SK-N-SH treated with all-trans-retinoic acid at 6 μM for 48 hours (cell line): ENCODE results near the gene YJEFN3.

Experiments
- ATAC-seq: fragments of 200-7000 bp; cut with Tn5 transposase; 3 replicates; pipeline ENCODE4 v1.9.1; 2020; ENCODE audit warnings: mild to moderate bottlenecking, moderate library complexity
- ARNTL ChIP-seq: fragments of 450-650 bp; formaldehyde crosslinking; IDR thresholded peaks from 2 replicates; pipeline ENCODE4 v1.5.0; 2020; ENCODE audit warnings: low read depth, mild to moderate bottlenecking, moderate library complexity, borderline replicate concordance
- BACH2 ChIP-seq: fragments of 250-450 bp; sonication (Bioruptor Pico); IDR thresholded peaks from 2 replicates; pipeline ENCODE4 v1.9.0; 2021; ENCODE audit warnings: mild to moderate bottlenecking, borderline replicate concordance
- CSDC2 ChIP-seq: fragments of 250-450 bp; sonication (Bioruptor Pico); IDR thresholded peaks from 2 replicates; pipeline ENCODE4 v1.5.0; 2020; ENCODE audit warnings: mild to moderate bottlenecking, moderate library complexity
- ESRRG ChIP-seq: fragments of 250-450 bp; sonication (Bioruptor Pico); IDR thresholded peaks from 2 replicates; pipeline ENCODE4 v1.6.1; 2021; ENCODE audit warnings: mild to moderate bottlenecking
- GLIS3 ChIP-seq: fragments of 250-450 bp; sonication (Bioruptor Pico); IDR thresholded peaks from 2 replicates; pipeline ENCODE4 v1.5.0; 2020; ENCODE audit warnings: mild to moderate bottlenecking, moderate library complexity
- ISL1 ChIP-seq: fragments of 250-450 bp; sonication (Bioruptor Pico); IDR thresholded peaks from 2 replicates; pipeline ENCODE4 v2.1.2; 2022; ENCODE audit warnings: mild to moderate bottlenecking, moderate library complexity
- PPARA ChIP-seq: fragments of 250-450 bp; sonication (Bioruptor Pico); IDR thresholded peaks from 2 replicates; pipeline ENCODE4 v1.5.0; 2020; ENCODE audit warnings: mild to moderate bottlenecking, borderline replicate concordance
- RARB ChIP-seq: fragments of 250-450 bp; sonication (Bioruptor Pico); IDR thresholded peaks from 2 replicates; pipeline ENCODE4 v1.8.0; 2021; ENCODE audit warnings: mild to moderate bottlenecking, moderate library complexity
- SNAI2 ChIP-seq: fragments of 250-450 bp; sonication (Bioruptor Pico); IDR thresholded peaks from 2 replicates; pipeline ENCODE4 v1.5.0; 2020; ENCODE audit warnings: mild to moderate bottlenecking, moderate library complexity
- TCF4 ChIP-seq: fragments of 250-450 bp; sonication (Bioruptor Pico); IDR thresholded peaks from 2 replicates; pipeline ENCODE4 v1.8.0; 2021; ENCODE audit warnings: mild to moderate bottlenecking, moderate library complexity, borderline replicate concordance
- TOX ChIP-seq: fragments of 250-450 bp; sonication (Bioruptor Pico); IDR thresholded peaks from 2 replicates; pipeline ENCODE4 v1.8.0; 2021; ENCODE audit warnings: mild to moderate bottlenecking, moderate library complexity, borderline replicate concordance
- ZC3H10 ChIP-seq: fragments of 250-450 bp; sonication (Bioruptor Pico); IDR thresholded peaks from 2 replicates; pipeline ENCODE4 v1.5.1; 2021; ENCODE audit warnings: mild to moderate bottlenecking, moderate library complexity
- ZFP3 ChIP-seq: fragments of 250-450 bp; sonication (Bioruptor Pico); IDR thresholded peaks from 2 replicates; pipeline ENCODE4 v1.5.0; 2020; ENCODE audit warnings: mild to moderate bottlenecking, moderate library complexity
- ZFP30 ChIP-seq: fragments of 450-650 bp; formaldehyde crosslinking; IDR thresholded peaks from 2 replicates; pipeline ENCODE4 v1.5.0; 2022; ENCODE audit warnings: mild to moderate bottlenecking, moderate library complexity
- ZNF70 ChIP-seq: fragments of 450-650 bp; formaldehyde crosslinking; IDR thresholded peaks from 2 replicates; pipeline ENCODE4 v1.5.0; 2020; ENCODE audit warnings: mild to moderate bottlenecking, moderate library complexity
- TF ChIP-seq, protein P1 (sequence below): fragments of 250-450 bp; sonication (Bioruptor Pico); IDR thresholded peaks from 2 replicates; pipeline ENCODE4 v1.5.0; 2020; ENCODE audit warnings: mild to moderate bottlenecking, moderate library complexity
- TF ChIP-seq, protein P2 (sequence below): fragments of 250-450 bp; sonication (Bioruptor Pico); IDR thresholded peaks from 2 replicates; pipeline ENCODE4 v1.8.0; 2021; ENCODE audit warnings: low read depth, mild to moderate bottlenecking, moderate library complexity, borderline replicate concordance
- TF ChIP-seq, protein P3 (sequence below): fragments of 250-450 bp; sonication (Bioruptor Pico); IDR thresholded peaks from 2 replicates; pipeline ENCODE4 v1.8.0; 2020; ENCODE audit warnings: mild to moderate bottlenecking, moderate library complexity, borderline replicate concordance
- TF ChIP-seq, protein P4 (sequence below): fragments of 250-450 bp; sonication (Bioruptor Pico); IDR thresholded peaks from 2 replicates; pipeline ENCODE4 v1.5.1; 2021; ENCODE audit warnings: mild to moderate bottlenecking, moderate library complexity

YJEFN3 gene

DNA sequence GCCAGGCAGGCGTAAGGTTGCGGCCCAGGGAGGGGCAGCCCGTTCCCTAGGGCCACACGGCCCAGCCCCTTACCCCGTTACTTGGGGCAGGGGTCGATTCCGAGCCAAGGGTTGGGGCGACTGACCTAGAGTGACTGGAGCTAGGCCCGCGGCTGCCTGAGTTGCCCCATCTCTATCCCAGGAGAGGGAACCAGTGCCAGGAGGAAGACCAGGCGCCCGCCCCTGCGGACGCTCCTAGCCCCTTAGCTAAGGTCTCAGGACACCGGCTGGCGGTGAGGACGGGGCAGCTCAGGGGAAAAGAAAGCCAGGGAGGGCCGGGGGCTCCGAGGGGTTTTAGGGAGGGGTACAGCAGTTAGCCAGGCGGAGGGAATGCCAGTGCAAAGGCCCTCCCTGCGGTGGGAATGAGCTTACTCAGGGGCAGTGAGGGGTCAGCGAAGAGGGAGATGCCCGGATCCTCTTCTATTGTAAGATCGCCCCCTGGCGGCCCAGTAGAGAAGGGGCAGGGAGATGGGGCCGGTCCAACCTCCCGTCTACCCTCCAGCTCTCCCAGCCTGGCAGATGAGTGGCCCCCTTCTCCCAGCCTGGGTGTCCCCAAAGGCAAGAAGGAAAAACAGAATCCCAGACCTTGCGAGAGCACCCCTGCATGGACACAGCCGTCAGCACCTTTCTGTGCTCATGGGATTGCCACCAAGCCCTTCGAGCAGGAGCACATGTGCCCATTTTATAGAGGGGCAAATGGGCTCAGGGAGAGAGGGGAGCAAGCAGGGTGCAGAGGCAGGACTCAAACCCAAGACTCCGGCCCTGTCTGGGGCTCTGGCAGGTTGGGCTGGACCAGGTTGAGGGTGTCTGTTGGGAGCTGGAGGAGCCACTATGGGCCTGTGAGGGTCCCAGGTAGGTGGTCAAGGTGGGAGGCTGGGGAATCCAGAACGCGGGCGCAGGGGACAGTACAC lies 25.6 kb downstream of the YJEFN3 start (continued):
- TF ChIP-seq, protein P1, sequence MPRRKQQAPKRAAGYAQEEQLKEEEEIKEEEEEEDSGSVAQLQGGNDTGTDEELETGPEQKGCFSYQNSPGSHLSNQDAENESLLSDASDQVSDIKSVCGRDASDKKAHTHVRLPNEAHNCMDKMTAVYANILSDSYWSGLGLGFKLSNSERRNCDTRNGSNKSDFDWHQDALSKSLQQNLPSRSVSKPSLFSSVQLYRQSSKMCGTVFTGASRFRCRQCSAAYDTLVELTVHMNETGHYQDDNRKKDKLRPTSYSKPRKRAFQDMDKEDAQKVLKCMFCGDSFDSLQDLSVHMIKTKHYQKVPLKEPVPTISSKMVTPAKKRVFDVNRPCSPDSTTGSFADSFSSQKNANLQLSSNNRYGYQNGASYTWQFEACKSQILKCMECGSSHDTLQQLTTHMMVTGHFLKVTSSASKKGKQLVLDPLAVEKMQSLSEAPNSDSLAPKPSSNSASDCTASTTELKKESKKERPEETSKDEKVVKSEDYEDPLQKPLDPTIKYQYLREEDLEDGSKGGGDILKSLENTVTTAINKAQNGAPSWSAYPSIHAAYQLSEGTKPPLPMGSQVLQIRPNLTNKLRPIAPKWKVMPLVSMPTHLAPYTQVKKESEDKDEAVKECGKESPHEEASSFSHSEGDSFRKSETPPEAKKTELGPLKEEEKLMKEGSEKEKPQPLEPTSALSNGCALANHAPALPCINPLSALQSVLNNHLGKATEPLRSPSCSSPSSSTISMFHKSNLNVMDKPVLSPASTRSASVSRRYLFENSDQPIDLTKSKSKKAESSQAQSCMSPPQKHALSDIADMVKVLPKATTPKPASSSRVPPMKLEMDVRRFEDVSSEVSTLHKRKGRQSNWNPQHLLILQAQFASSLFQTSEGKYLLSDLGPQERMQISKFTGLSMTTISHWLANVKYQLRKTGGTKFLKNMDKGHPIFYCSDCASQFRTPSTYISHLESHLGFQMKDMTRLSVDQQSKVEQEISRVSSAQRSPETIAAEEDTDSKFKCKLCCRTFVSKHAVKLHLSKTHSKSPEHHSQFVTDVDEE (CRISPR knock-in tag) = no peak
- no peak for TF ChIP-seq ISL1 (CRISPR knock-in tag)

DNA sequence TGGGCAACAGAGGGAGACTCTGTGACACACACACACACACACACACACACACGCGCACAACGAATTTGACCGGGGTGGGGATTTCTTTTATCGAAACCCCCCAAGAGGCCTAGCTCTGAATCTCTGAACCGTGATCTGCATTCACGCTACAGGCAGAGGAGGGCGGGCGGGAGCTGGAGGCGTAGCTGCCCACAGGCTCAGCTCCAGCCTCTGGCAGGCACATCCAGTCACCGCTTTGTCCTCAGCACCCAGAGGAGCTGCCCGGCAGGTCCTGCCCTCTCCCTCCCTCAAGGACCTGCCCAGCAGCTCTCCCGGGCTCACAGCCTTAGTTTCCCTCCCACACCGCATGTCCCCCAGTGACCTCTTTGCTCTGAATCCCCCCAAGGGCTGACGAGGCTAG lies 29.3 kb downstream of the YJEFN3 start:
- no peak for ATAC-seq
- TF ChIP-seq ESRRG (CRISPR knock-in tag) (no peak), SNAI2 (no peak), ZNF70 (CRISPR knock-in tag) (no peak), CSDC2 (CRISPR knock-in tag) (no peak), RARB (no peak), GLIS3 (no peak), TOX (CRISPR knock-in tag) (no peak), PPARA (no peak), TCF4 (CRISPR knock-in tag) (no peak)
- TF ChIP-seq, protein P2, sequence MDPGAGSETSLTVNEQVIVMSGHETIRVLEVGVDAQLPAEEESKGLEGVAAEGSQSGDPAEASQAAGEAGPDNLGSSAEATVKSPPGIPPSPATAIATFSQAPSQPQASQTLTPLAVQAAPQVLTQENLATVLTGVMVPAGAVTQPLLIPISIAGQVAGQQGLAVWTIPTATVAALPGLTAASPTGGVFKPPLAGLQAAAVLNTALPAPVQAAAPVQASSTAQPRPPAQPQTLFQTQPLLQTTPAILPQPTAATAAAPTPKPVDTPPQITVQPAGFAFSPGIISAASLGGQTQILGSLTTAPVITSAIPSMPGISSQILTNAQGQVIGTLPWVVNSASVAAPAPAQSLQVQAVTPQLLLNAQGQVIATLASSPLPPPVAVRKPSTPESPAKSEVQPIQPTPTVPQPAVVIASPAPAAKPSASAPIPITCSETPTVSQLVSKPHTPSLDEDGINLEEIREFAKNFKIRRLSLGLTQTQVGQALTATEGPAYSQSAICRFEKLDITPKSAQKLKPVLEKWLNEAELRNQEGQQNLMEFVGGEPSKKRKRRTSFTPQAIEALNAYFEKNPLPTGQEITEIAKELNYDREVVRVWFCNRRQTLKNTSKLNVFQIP (CRISPR knock-in tag) = no peak
- TF ChIP-seq, protein P3, sequence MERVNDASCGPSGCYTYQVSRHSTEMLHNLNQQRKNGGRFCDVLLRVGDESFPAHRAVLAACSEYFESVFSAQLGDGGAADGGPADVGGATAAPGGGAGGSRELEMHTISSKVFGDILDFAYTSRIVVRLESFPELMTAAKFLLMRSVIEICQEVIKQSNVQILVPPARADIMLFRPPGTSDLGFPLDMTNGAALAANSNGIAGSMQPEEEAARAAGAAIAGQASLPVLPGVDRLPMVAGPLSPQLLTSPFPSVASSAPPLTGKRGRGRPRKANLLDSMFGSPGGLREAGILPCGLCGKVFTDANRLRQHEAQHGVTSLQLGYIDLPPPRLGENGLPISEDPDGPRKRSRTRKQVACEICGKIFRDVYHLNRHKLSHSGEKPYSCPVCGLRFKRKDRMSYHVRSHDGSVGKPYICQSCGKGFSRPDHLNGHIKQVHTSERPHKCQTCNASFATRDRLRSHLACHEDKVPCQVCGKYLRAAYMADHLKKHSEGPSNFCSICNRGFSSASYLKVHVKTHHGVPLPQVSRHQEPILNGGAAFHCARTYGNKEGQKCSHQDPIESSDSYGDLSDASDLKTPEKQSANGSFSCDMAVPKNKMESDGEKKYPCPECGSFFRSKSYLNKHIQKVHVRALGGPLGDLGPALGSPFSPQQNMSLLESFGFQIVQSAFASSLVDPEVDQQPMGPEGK (CRISPR knock-in tag) = no peak

DNA sequence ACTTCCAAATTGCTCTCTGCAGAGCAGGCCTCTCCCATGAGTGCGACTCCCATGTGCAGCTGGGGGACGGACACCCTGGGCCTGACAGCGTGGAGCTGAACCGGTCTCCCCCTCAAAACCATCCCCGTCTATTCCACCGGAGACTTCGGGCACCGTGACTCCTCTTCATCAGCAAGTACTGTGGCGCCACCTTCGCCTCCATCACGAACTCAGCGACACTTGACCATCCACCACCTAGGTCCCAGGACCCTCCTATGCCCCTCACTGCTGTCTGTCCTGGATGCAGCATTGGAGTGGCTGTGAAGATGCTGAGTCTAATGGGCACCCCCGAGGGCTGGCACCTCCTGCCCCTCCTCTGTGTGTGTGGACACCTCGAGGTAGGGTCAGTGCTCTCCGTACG lies 29.9 kb downstream of the YJEFN3 start:
- no peak for ATAC-seq
- no peak for TF ChIP-seq GLIS3
- TF ChIP-seq ZFP3 (CRISPR knock-in tag) = no peak
- TF ChIP-seq, protein P1 (CRISPR knock-in tag) = no peak
- TF ChIP-seq ARNTL = no peak
- TF ChIP-seq ESRRG (CRISPR knock-in tag) = no peak
- TF ChIP-seq, protein P4, sequence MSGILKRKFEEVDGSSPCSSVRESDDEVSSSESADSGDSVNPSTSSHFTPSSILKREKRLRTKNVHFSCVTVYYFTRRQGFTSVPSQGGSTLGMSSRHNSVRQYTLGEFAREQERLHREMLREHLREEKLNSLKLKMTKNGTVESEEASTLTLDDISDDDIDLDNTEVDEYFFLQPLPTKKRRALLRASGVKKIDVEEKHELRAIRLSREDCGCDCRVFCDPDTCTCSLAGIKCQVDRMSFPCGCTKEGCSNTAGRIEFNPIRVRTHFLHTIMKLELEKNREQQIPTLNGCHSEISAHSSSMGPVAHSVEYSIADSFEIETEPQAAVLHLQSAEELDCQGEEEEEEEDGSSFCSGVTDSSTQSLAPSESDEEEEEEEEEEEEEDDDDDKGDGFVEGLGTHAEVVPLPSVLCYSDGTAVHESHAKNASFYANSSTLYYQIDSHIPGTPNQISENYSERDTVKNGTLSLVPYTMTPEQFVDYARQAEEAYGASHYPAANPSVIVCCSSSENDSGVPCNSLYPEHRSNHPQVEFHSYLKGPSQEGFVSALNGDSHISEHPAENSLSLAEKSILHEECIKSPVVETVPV (CRISPR knock-in tag) = no peak
- TF ChIP-seq, protein P2 (CRISPR knock-in tag) = no peak
- TF ChIP-seq TCF4 (CRISPR knock-in tag) = no peak
- TF ChIP-seq ZFP30 = no peak
- no peak for TF ChIP-seq ZC3H10 (CRISPR knock-in tag)
- TF ChIP-seq TOX (CRISPR knock-in tag) = no peak
- no peak for TF ChIP-seq SNAI2
- TF ChIP-seq BACH2 = no peak
- TF ChIP-seq, protein P3 (CRISPR knock-in tag) = no peak
- no peak for TF ChIP-seq CSDC2 (CRISPR knock-in tag)
